ENCODE results near the gene ARF3.

The ARF3 gene

GRCh38 chr12:48969833-48970701, 12.8 kb upstream of the ARF3 start:
- DNase-seq (ENCODE audit: low read depth), result no peak

GRCh38 chr12:48969160-48969771, 12.0 kb upstream of the ARF3 start:
- H3K4me3 ChIP-seq (ENCODE audit: low read depth, low read length), result no peak overlapping the region
- DNase-seq (ENCODE audit: low read depth), result no peak

More at GRCh38 chr12:48969833-48970701, 12.8 kb upstream of the ARF3 start:
- no peak for TF ChIP-seq CTCF (IDR thresholded peaks at IDR 0.05; ENCODE audit: control insufficient read depth, extremely low read depth, insufficient read depth)
- no peak overlapping the region for H3K4me3 ChIP-seq (ENCODE audit: low read depth, low read length)

GRCh38 chr12:48968467-48968866, 11.2 kb upstream of the ARF3 start:
- H3K4me3 ChIP-seq (ENCODE audit: low read depth, low read length), result no peak overlapping the region
- no peak for TF ChIP-seq CTCF (IDR thresholded peaks at IDR 0.05; ENCODE audit: control insufficient read depth, extremely low read depth, insufficient read depth)
- no peak for DNase-seq (ENCODE audit: low read depth)

More at GRCh38 chr12:48969160-48969771, 12.0 kb upstream of the ARF3 start:
- TF ChIP-seq CTCF (IDR thresholded peaks at IDR 0.05; ENCODE audit: control insufficient read depth, extremely low read depth, insufficient read depth), result no peak

- no peak for DNase-seq (ENCODE audit: low read depth)
- TF ChIP-seq CTCF (IDR thresholded peaks at IDR 0.05; ENCODE audit: control insufficient read depth, extremely low read depth, insufficient read depth), result no peak
- H3K4me3 ChIP-seq (ENCODE audit: low read depth, low read length), result no peak overlapping the region
These were observed 10.7 kb upstream of the ARF3 start for GRCh38 chr12:48967991-48968390.

GRCh38 chr12:48966177-48966895, 9.0 kb upstream of the ARF3 start:
- H3K4me3 ChIP-seq (ENCODE audit: low read depth, low read length), result no peak overlapping the region
- no peak for TF ChIP-seq CTCF (IDR thresholded peaks at IDR 0.05; ENCODE audit: control insufficient read depth, extremely low read depth, insufficient read depth)
- DNase-seq (ENCODE audit: low read depth), result no peak

- no peak overlapping the region for H3K4me3 ChIP-seq (ENCODE audit: low read depth, low read length)
- no peak for TF ChIP-seq CTCF (IDR thresholded peaks at IDR 0.05; ENCODE audit: control insufficient read depth, extremely low read depth, insufficient read depth)
- no peak for DNase-seq (ENCODE audit: low read depth)
These were observed 8.1 kb upstream of the ARF3 start for GRCh38 chr12:48965298-48965838.

Measured in LNCaP clone FGC (cell line).